GM18873 (cell line): ENCODE measurements around the gene AKR1C4.
"Not testable (repeated sequence)": the region's sequence is repeated elsewhere in the genome, so short reads cannot be mapped to it uniquely, and the experiment has no call there.

Experiments used
- ATAC-seq: cut with Tn5 transposase; IDR thresholded peaks from one replicate; pipeline ENCODE4 v1.9.1; 2021; ENCODE audit warnings: mild to moderate bottlenecking, moderate library complexity, moderate number of reproducible peaks; ENCODE audit not compliant: unreplicated experiment, low FRiP score

Gene AKR1C4

GRCh38 chr10:5199398-5199797 lies 2.8 kb downstream of the AKR1C4 start:
- ATAC-seq = no peak

DNA sequence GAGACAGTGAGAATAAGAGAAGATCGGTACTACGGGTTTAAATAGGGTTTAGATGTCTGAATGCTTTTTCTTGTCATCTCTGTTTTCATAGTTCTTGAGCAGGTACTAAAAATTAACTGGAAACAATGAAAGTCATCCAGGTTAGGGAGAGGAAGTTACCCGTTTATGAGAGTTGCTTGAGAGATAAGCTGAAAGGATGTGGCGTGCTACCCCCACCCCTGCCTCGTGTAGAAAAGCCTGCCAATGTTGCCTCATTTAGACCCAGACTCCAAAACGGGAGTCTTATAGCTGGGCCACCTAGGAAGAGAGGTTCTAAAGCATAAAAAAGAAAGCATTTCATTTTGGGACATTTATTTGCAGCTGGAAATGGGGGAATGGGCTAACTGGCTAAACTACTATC lies 10.2 kb downstream of the AKR1C4 start:
- ATAC-seq = no peak

GRCh38 chr10:5209776-5210175 lies 13.1 kb downstream of the AKR1C4 start:
- ATAC-seq = not testable (repeated sequence)

DNA sequence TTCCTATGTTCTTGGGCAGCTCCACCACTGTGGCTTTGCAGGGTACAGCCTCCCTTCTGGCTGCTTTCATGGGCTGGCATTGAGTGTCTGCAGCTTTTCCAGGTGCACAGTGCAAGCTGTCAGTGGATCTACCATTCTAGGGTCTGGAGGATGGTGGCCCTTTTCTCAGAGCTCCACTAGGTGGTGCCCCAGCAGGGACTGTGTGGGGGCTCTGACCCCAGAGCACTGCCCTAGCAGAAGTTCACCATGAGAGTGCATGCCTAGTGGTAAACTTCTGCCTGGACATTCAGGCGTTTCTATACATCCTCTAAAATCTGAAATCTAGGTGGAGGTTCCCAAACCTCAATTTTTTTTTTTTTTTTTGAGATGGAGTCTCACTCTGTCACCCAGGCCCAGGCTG lies 13.6 kb downstream of the AKR1C4 start:
- not testable (repeated sequence) for ATAC-seq

GRCh38 chr10:5211696-5212536 lies 15.3 kb downstream of the AKR1C4 start:
- ATAC-seq = no peak

- no peak for ATAC-seq
Measured at GRCh38 chr10:5216801-5217200, 20.2 kb downstream of the AKR1C4 start.

DNA sequence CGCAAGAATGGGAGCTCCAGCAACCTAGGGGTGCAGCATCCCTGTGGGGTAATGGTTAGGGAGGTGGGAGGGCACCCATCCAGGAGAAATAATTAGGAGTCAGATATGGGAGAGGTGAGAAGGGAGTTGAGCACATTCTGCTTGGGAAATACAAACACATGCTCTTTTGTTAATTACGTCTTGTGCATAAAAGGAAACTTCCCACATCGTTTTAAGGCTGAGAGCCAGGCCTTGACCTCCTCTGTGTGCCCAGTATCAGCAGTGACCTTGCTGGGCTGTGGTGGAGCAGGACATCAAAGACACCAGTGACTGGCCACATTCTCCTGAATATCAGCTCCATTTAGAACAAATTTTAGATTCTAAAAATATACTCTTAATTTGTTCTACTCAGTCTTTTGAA lies 22.6 kb downstream of the AKR1C4 start:
- no peak for ATAC-seq

DNA sequence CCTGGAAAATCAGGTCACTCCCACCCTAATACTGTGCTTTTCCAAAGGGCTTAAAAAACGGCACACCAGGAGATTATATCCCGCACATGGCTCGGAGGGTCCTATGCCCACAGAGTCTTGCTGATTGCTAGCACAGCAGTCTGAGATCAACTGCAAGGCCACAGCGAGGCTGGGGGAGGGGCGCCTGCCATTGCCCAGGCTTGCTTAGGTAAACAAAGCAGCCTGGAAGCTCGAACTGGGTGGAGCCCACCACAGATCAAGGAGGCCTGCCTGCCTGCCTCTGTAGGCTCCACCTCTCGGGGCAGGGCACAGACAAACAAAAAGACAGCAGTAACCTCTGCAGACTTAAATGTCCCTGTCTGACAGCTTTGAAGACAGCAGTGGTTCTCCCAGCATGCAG lies 26.3 kb downstream of the AKR1C4 start:
- ATAC-seq = not testable (repeated sequence)

GRCh38 chr10:5229019-5229418 lies 32.4 kb downstream of the AKR1C4 start:
- no peak for ATAC-seq

DNA sequence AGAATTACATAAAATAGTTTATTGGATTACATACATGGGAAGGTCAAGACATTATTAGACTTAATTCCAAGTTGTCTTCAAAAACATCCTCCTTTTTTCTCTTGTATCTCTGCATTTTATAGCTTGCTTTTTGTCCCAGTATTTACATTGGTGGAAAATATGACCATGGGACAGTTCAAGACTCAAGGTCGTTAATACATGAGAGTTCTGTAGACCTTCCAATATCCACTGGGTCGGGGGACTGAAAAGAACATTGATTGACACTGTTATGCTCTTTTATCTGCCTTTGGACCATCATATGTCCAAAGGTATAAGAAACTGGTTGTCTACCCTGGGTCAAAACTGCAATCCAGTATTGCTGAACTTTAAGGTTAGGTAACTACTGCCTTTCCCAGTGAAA lies 36.7 kb downstream of the AKR1C4 start:
- no peak for ATAC-seq

GRCh38 chr10:5234106-5234860 lies 37.6 kb downstream of the AKR1C4 start:
- ATAC-seq = no peak

DNA sequence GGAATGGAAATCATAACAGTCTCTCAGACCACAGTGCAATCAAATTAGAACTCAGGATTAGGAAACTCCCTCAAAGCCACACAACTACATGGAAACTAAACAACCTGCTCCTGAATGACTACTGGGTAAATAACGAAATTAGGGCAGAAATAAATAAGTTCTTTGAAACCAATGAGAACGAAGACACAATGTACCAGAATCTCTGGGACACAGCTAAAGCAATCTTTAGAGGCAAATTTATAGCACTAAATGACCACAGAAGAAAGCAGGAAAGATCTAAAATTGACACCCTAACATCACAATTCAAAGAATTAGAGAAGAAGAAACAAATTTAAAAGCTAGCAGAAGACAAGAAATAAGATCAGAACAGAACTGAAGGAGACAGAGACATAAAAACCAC lies 40.9 kb downstream of the AKR1C4 start:
- not testable (repeated sequence) for ATAC-seq

- ATAC-seq = no peak
Measured at GRCh38 chr10:5242585-5242984, 45.9 kb downstream of the AKR1C4 start.

- ATAC-seq = no peak
Measured at GRCh38 chr10:5243521-5243987, 46.9 kb downstream of the AKR1C4 start.

DNA sequence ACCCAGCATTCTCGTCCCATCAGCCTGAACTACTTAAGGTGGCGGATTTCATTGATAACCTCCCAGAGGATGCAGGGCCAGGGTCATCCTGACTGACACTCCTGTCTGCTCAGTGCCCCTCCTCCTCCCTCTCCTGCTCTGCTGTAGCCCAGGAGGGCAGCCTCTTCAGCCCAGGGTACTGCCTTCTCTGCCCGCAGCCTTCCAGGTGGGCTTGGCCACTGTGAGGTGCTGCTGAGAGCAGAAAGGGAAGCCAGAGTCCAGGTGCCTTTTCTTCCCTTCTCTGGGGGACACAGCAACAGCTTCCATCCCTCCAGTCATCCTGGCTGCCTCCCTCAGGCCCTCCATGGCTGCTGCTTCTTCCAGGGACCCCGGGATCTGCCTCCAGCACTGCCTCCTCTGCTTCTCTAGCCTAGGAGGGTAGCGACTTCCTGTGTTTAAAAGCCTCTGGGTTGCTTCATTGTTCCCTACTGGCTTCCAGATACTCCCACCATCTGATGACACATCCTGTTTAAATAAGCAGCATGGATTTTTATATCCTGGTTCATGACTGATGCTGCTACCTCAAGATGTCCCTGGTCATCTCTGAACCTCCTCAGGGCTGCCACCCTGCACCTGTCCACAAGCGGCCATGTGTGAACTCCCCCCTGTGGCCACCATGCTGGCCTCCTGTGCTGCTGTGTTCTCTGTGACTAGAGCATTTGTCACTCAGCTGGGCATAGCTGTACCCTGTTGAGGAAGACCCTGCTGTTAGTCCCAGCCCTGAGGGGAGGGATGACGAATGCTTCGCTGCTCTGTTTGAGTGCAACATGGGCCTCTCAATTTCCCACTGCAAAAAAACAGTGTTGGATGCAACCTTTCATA lies 55.8 kb downstream of the AKR1C4 start:
- ATAC-seq = no peak

DNA sequence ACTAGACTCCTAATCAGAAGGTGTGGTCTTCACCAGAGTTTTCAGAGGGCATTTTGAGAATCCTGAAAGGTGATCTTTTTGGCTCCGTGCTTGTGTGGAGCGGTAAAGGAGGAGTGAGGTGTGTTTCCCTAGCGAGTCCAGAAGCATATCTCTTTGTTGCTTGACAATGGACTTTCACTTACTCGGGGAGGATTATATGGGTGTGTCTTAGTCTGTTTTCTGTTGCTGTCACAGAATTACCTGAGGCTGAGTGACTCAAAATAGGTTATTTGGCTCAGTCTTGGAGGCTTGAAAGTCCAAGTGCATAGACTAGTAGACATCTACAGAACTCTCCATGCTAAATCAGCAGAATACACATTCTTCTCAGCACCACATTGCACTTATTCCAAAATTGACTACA lies 57.9 kb downstream of the AKR1C4 start:
- no peak for ATAC-seq

GRCh38 chr10:5257768-5258167 lies 61.1 kb downstream of the AKR1C4 start:
- not testable (repeated sequence) for ATAC-seq

DNA sequence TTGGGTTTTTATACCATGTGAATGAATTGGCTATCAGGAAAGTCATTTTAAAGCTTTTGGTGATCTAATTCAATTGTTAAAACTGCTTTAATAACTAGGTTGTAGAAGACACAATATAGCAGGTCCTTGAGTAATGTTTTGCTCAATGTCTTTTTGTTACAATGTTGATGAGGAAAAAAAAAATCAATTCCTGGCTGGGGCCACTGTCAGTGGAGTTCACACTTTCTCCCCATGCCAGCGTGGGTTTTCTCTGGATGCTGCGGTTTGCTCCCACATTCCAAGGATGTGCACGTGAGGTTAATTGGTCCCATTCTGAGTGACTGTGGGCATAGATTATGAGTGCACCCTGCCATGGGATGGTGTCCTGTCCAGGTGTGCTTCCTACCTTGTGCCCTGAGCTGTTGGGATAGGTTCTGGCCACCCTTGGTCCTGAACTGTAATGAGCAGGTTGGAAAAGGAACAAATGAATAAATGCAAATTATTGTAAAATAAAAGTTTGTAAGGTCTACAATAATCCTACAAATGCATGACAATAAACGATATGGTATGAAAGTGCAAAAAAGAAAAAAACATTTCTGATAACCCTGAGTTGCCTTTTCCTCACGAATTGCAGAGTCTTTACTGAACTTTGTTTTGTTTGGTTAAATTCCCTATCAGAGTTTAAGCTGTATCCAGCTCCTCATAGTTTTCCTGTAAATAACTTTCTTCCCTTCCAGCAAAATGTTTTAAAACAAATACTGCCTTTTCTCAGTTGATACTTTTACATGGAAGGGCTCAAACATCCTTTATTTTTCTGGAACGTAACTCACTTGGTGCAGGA lies 62.7 kb downstream of the AKR1C4 start:
- no peak for ATAC-seq

GRCh38 chr10:5259952-5260578 lies 63.4 kb downstream of the AKR1C4 start:
- no peak for ATAC-seq
